PC-3 (cell line): ENCODE measurements around the gene STK32C. TPM values are rescaled to one million over a fixed set of nuclear protein-coding genes. Genes with fewer than 3 reads are reported as not detected.

Experiments used
- ATAC-seq: fragments of 200-7000 bp; cut with Tn5 transposase; 2 replicates; pipeline ENCODE4 v1.9.1; 2020; ENCODE audit warnings: mild to moderate bottlenecking, moderate library complexity
- BruUV-seq: library from RNA; stranded (reverse); fragments of 400-500 nt; replicated peaks from 2 replicates; lab custom pipeline; 2021; lab: Mats Ljungman, UMichigan
- CTCF ChIA-PET: fragments of 300-600 bp; sonication (Branson Sonifier 250); formaldehyde crosslinking; loops from one replicate; lab custom pipeline; 2022; ENCODE audit warnings: antibody characterized with exemption; lab: Charles Lee
- POLR2A ChIA-PET: fragments of 300-600 bp; sonication (Branson Sonifier 250); formaldehyde crosslinking; loops from one replicate; lab custom pipeline; 2022; ENCODE audit warnings: antibody characterized with exemption; ENCODE audit not compliant: unreplicated experiment; lab: Charles Lee
- DNase-seq: peaks from one replicate; pipeline ENCODE4 v3.0.0-alpha.2; 2015
- H2AFZ ChIP-seq: fragments of 300-600 bp; sonication (generic); 2 replicates; pipeline ENCODE4 v1.6.0; 2016; ENCODE audit warnings: antibody characterized with exemption, low read length
- H3F3A ChIP-seq: fragments of 300-600 bp; sonication (generic); one replicate; pipeline ENCODE4 v1.6.0; 2017; ENCODE audit warnings: antibody characterized with exemption, low read length, control low read depth, mild to moderate bottlenecking; ENCODE audit not compliant: unreplicated experiment
- H3K27ac ChIP-seq: fragments of 300-600 bp; sonication (generic); 2 replicates; pipeline ENCODE4 v1.5.1; 2016; ENCODE audit warnings: mild to moderate bottlenecking, low read length
- H3K27me3 ChIP-seq: fragments of 300-600 bp; sonication (generic); 2 replicates; pipeline ENCODE4 v1.6.1; 2016; ENCODE audit warnings: low read length, mixed read lengths
- H3K36me3 ChIP-seq: fragments of 300-600 bp; sonication (generic); 2 replicates; pipeline ENCODE4 v1.6.1; 2016; ENCODE audit warnings: low read depth, mixed run types, low read length, mixed read lengths
- H3K4me1 ChIP-seq: fragments of 300-600 bp; sonication (generic); 2 replicates; pipeline ENCODE4 v1.5.1; 2016; ENCODE audit warnings: low read length; ENCODE audit not compliant: insufficient read depth
- H3K4me2 ChIP-seq: fragments of 300-600 bp; sonication (generic); 2 replicates; pipeline ENCODE4 v1.6.0; 2016; ENCODE audit warnings: low read length
- H3K4me3 ChIP-seq: fragments of 300-600 bp; sonication (generic); 2 replicates; pipeline ENCODE4 v1.5.1; 2016; ENCODE audit warnings: mild to moderate bottlenecking, low read length, mixed read lengths
- H3K79me2 ChIP-seq: fragments of 300-600 bp; sonication (generic); 2 replicates; pipeline ENCODE4 v1.6.1; 2017; ENCODE audit warnings: low read length, mixed read lengths
- H3K9ac ChIP-seq: fragments of 300-600 bp; sonication (generic); 2 replicates; pipeline ENCODE4 v1.6.0; 2016; ENCODE audit warnings: mild to moderate bottlenecking, low read length
- H3K9me2 ChIP-seq: fragments of 300-600 bp; sonication (generic); replicated peaks from 2 replicates; pipeline ENCODE4 v1.6.1; 2016; ENCODE audit warnings: mixed run types, low read length, mixed read lengths
- H3K9me3 ChIP-seq: fragments of 300-600 bp; sonication (generic); 2 replicates; pipeline ENCODE4 v1.6.1; 2016; ENCODE audit warnings: low read length, mixed read lengths
- H4K20me1 ChIP-seq: fragments of 300-600 bp; sonication (generic); 2 replicates; pipeline ENCODE4 v1.6.1; 2016; ENCODE audit warnings: low read length, mixed read lengths
- EZH2 ChIP-seq: fragments of 300-600 bp; sonication (generic); IDR thresholded peaks from one replicate; pipeline ENCODE4 v1.6.1; 2017; ENCODE audit warnings: antibody characterized with exemption, mild to moderate bottlenecking, low read length; ENCODE audit not compliant: unreplicated experiment
- EZH2phosphoT487 ChIP-seq: fragments of 300-600 bp; sonication (generic); IDR thresholded peaks from 2 replicates; pipeline ENCODE4 v1.6.1; 2018; ENCODE audit warnings: mild to moderate bottlenecking, antibody characterized with exemption, low read length, borderline replicate concordance
- intact Hi-C: fragments of 100-400 bp; cut with micrococcal nuclease; formaldehyde crosslinking; loops from 2 replicates; pipeline ENCODE4 v1.9.0; 2023
- total RNA-seq: library from RNA; depleted of rRNA; stranded (reverse); fragments of >200 nt; gene quantifications from 2 replicates; pipeline ENCODE4 v1.2.3, GENCODE V29; 2014
- TF ChIP-seq, protein P1 (sequence below): fragments of 300-600 bp; sonication (generic); conservative IDR thresholded peaks from 2 replicates; pipeline ENCODE4 v1.5.1; 2017; ENCODE audit warnings: antibody characterized with exemption, low read depth, mild to moderate bottlenecking, low read length

The STK32C gene
- total RNA-seq, 1 experiment from 2014 or later = 28.3 TPM

DNA sequence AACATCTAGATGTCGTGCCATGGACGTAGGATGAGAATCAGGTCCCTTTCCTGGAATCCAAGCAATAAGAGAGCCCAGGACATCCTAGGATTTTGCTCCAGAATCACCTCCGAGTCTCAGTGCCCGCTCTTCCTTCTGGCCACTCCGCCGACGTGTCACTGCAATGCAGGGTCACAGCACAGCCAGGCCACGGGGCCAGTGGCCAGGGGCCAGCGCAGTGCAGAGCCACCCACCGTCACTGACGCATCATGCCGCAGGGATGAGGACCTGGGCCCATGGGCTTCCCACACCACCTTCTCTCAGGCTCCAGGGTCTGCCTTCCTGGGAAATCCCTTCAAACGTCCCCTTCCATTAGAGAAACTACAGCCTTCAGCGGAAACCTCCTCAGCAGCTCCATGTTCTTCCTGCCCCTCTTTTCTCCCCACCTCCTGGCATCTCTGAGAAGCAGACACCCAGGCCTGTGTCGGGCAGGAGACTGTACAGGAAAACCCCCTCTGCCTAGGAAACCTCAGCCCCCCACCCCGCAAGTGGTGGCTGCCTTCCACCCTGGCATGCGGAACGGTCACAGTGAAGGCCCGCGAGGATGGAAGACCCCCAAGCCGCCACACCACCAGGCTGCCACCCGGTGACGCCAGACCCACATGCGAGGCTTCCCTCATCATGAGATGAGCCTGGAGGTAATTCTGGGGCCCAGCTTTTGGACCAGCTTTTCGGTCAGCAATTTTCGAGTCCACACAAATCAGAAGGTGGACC is 32.1 kb downstream of the STK32C start:
- Histone ChIP-seq H2AFZ (no peak overlapping the region), H4K20me1 (no peaks in the 10 kb centered on the region), H3K9me3 (no peaks in the 10 kb centered on the region), H3F3A (no peaks in the 10 kb centered on the region), H3K27me3 (no peaks in the 10 kb centered on the region), H3K36me3 (no peaks in the 10 kb centered on the region), H3K9ac (no peak overlapping the region), H3K9me2 (no peaks in the 10 kb centered on the region), H3K27ac (no peak overlapping the region), H3K4me3 (no peak overlapping the region), H3K4me1 (no peaks in the 10 kb centered on the region), H3K79me2 (no peaks in the 10 kb centered on the region), H3K4me2 (no peak overlapping the region)
- intact Hi-C loops = no loop called here
- TF ChIP-seq EZH2phosphoT487 = no peak
- no peak for TF ChIP-seq EZH2
- TF ChIP-seq, protein P1, sequence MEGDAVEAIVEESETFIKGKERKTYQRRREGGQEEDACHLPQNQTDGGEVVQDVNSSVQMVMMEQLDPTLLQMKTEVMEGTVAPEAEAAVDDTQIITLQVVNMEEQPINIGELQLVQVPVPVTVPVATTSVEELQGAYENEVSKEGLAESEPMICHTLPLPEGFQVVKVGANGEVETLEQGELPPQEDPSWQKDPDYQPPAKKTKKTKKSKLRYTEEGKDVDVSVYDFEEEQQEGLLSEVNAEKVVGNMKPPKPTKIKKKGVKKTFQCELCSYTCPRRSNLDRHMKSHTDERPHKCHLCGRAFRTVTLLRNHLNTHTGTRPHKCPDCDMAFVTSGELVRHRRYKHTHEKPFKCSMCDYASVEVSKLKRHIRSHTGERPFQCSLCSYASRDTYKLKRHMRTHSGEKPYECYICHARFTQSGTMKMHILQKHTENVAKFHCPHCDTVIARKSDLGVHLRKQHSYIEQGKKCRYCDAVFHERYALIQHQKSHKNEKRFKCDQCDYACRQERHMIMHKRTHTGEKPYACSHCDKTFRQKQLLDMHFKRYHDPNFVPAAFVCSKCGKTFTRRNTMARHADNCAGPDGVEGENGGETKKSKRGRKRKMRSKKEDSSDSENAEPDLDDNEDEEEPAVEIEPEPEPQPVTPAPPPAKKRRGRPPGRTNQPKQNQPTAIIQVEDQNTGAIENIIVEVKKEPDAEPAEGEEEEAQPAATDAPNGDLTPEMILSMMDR = no peak
- no TSS peak for BruUV-seq
- ChIA-PET CTCF (no interaction called here), POLR2A (no interaction called here)
- ATAC-seq = no peak
- no peak for DNase-seq

DNA sequence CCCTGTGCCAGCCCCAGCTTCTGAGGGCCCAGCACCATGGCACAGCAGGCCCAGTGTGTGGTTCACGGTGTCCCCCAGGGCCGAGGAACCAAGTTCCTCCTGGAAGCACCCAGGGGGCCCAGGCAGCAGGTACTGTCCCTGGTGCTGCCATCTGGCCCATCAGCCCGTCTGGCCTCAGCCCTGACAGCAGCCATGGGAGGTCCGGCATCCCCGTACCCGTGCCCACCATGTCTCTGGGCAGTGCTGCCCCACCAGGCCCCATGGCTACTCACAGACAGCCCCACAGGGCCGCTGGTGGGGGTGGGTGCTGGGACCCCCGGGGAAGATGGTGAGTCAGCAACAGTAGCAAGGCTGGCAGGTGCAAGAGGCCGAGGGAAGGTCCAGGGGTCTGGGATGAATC is 32.8 kb downstream of the STK32C start:
- Histone ChIP-seq H3K4me2 (no peak overlapping the region), H2AFZ (no peak overlapping the region), H3F3A (no peaks in the 10 kb centered on the region), H3K27me3 (no peaks in the 10 kb centered on the region), H4K20me1 (no peaks in the 10 kb centered on the region), H3K27ac (no peak overlapping the region), H3K36me3 (no peaks in the 10 kb centered on the region), H3K79me2 (no peaks in the 10 kb centered on the region), H3K4me3 (no peak overlapping the region), H3K9me2 (no peaks in the 10 kb centered on the region), H3K4me1 (no peaks in the 10 kb centered on the region), H3K9ac (no peak overlapping the region), H3K9me3 (no peaks in the 10 kb centered on the region)
- BruUV-seq = no TSS peak
- intact Hi-C loops = no loop called here
- ChIA-PET CTCF (no interaction called here), POLR2A (no interaction called here)
- no peak for DNase-seq
- no peak for ATAC-seq
- TF ChIP-seq, protein P1 = no peak
- TF ChIP-seq EZH2phosphoT487 = no peak
- TF ChIP-seq EZH2 = no peak

DNA sequence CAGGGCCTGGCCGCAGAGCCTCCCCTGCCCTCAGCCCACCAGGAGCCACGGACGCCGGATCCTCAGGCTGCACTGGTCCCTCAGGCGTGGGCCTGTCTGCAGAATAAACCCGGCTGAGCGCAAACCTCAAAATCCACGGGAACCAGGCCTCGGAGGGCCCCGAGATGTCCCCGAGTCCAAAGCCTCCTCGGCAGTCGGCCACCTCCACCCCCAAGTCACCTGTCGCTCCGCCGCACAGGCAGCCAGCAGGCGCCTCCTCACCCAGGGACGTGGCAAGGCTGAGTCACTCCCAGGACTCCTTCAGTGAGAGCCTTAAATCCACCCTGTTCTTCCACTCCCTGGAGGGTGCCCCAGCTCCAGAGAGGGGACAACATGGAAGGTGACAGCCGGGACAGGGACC is 33.2 kb downstream of the STK32C start:
- CTCF ChIA-PET = no interaction called here
- Histone ChIP-seq H3K9me3 (no peaks in the 10 kb centered on the region), H3K4me2 (no peak overlapping the region), H3K4me3 (no peak overlapping the region), H3K79me2 (no peaks in the 10 kb centered on the region), H3K9ac (no peak overlapping the region), H3K4me1 (no peaks in the 10 kb centered on the region), H3K9me2 (no peaks in the 10 kb centered on the region), H3K27me3 (no peaks in the 10 kb centered on the region), H3K36me3 (no peaks in the 10 kb centered on the region), H3K27ac (no peak overlapping the region), H2AFZ (no peak overlapping the region), H3F3A (no peaks in the 10 kb centered on the region), H4K20me1 (no peaks in the 10 kb centered on the region)
- BruUV-seq = no TSS peak
- DNase-seq = no peak
- intact Hi-C loops = no loop called here
- TF ChIP-seq EZH2phosphoT487 (no peak), EZH2 (no peak)
- TF ChIP-seq, protein P1 = no peak
- no peak for ATAC-seq
- POLR2A ChIA-PET = no interaction called here
